GM12801 (cell line): ENCODE results near the gene B3GALT5.

Experiments
- CTCF ChIP-seq: IDR thresholded peaks from one replicate; pipeline ENCODE4 v1.5.1; 2011; ENCODE audit warnings: control low read depth; ENCODE audit not compliant: insufficient read length; ENCODE audit errors: extremely low read depth

B3GALT5 gene

GRCh38 chr21:39579734-39580332, 32.9 kb upstream of the B3GALT5 start:
- no peak for TF ChIP-seq CTCF

- TF ChIP-seq CTCF, result no peak
Measured at GRCh38 chr21:39580744-39581143, 32.0 kb upstream of the B3GALT5 start.

GRCh38 chr21:39581414-39581813, 31.3 kb upstream of the B3GALT5 start:
- no peak for TF ChIP-seq CTCF

- no peak for TF ChIP-seq CTCF
Measured at GRCh38 chr21:39582749-39583148, 30.0 kb upstream of the B3GALT5 start.

GRCh38 chr21:39587376-39587775, 25.4 kb upstream of the B3GALT5 start:
- TF ChIP-seq CTCF, result no peak

- TF ChIP-seq CTCF, result no peak
Measured at GRCh38 chr21:39588884-39589283, 23.9 kb upstream of the B3GALT5 start.

GRCh38 chr21:39593522-39593921, 19.2 kb upstream of the B3GALT5 start:
- TF ChIP-seq CTCF, result no peak
